ENCODE measurements around the gene FARP2.

The FARP2 gene

GRCh38 chr2:241531161-241531722 is 175.2 kb downstream of the FARP2 start:
- no peak for DNase-seq (ENCODE audit: low spot score)

- DNase-seq (ENCODE audit: low spot score), result no peak
Measured at GRCh38 chr2:241532168-241532567, 176.1 kb downstream of the FARP2 start.

GRCh38 chr2:241532733-241533601 is 176.9 kb downstream of the FARP2 start:
- no peak for DNase-seq (ENCODE audit: low spot score)

- no peak for DNase-seq (ENCODE audit: low spot score)
Measured at GRCh38 chr2:241534293-241534692, 178.2 kb downstream of the FARP2 start.

GRCh38 chr2:241534701-241535375 is 178.8 kb downstream of the FARP2 start:
- DNase-seq (ENCODE audit: low spot score), result no peak

- DNase-seq (ENCODE audit: low spot score), result no peak
Measured at GRCh38 chr2:241535871-241536655, 180.0 kb downstream of the FARP2 start.

- DNase-seq (ENCODE audit: low spot score), result no peak
Measured at GRCh38 chr2:241538838-241539615, 182.9 kb downstream of the FARP2 start.

- DNase-seq (ENCODE audit: low spot score), result no peak
Measured at GRCh38 chr2:241539616-241540374, 183.7 kb downstream of the FARP2 start.

GRCh38 chr2:241540401-241540770 is 184.3 kb downstream of the FARP2 start:
- DNase-seq (ENCODE audit: low spot score), result no peak

GRCh38 chr2:241540771-241541561 is 184.9 kb downstream of the FARP2 start:
- DNase-seq (ENCODE audit: low spot score), result peak; percentile 89

GRCh38 chr2:241541564-241542277 is 185.6 kb downstream of the FARP2 start:
- DNase-seq (ENCODE audit: low spot score), result no peak

GRCh38 chr2:241542278-241542605 is 186.2 kb downstream of the FARP2 start:
- DNase-seq (ENCODE audit: low spot score), result no peak
